CD4-positive, alpha-beta T cell treated with Interleukin-21 for 1 hour (primary cell): ENCODE results near the gene PTPRD.

Source experiments
- DNase-seq: peaks from one replicate; pipeline ENCODE4 v3.0.0-alpha.2; 2020

The PTPRD gene

DNA sequence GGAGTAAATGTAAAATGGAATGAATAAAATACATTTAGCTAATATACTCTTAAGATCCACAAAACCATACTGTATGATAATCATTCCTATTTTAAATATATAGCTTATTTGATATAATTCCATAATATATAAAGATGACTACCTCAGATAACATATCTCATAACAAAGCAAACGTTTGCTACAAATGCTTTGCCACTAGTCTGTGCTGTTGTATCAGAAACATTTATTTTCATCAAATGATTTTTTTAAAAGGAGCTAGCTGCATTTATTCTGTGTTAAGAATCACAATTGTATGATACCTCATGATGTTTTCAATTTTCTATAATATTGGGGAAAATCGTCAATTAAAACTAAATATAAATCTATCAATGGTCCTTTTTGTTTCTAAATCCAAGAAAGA is 567.2 kb downstream of the PTPRD start:
- DNase-seq, result no peak

- DNase-seq, result no peak
These were observed 571.0 kb downstream of the PTPRD start for GRCh38 chr9:10041726-10042229.

DNA sequence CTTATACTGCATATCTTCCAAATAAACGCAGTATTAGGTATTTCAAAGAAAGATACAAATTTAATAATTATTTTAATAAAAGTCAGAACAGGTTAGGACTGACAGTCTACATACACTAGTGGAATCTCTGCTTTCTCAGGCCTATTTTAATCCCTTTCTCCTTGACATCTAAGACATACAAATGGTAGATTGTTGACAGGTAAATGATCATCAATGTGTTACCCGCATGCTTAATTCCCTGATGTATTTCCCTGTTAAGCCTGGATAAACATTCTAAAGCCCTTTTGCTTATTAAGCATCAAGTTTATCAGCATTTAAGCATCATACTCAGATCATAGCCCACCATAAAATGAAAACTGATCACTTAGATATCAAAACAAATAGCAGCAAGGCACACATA is 576.7 kb downstream of the PTPRD start:
- DNase-seq, result no peak

DNA sequence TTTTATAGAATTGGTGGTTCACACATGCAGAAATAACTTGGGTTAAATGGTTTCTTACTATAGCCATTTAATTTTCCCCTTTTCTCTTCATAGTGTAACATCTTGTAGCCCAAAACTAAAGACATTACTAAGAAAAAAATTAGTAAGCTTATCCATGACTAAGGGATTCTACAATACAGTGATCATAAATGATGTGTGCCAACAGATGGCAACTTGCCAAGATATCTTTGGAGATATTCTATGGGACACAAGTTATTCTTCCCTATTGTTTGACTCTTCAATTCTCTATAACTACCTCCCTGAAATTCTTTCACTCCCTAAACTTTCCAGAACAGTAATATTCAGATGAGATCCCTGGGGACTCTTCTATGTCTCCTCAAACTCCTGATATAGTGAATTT is 580.6 kb downstream of the PTPRD start:
- no peak for DNase-seq

- no peak for DNase-seq
These were observed 586.3 kb downstream of the PTPRD start for GRCh38 chr9:10026443-10026984.

- no peak for DNase-seq
These were observed 597.0 kb downstream of the PTPRD start for GRCh38 chr9:10015755-10016154.

DNA sequence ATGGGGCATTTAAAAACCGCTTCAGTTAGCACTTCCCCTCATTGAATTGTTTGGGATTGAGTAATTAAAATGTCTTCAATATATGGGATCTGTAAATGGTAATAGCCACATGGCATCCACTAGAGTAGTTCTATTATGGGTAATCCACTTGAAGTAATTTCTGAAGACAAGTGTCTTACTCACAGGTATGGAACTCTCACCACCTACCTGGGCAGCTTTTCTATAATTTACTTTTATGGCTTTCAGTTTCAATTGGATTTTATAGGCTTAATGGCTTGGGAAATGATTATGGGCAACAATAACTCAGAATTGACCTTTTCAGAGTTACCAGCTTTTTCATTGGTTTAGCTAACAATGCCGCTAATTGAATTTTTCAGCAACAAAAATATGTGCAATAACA is 597.9 kb downstream of the PTPRD start:
- DNase-seq, result no peak

GRCh38 chr9:10009401-10009800 is 603.4 kb downstream of the PTPRD start:
- no peak for DNase-seq

GRCh38 chr9:10008101-10008799 is 604.6 kb downstream of the PTPRD start:
- DNase-seq, result no peak

GRCh38 chr9:10007356-10007755 is 605.4 kb downstream of the PTPRD start:
- DNase-seq, result no peak

DNA sequence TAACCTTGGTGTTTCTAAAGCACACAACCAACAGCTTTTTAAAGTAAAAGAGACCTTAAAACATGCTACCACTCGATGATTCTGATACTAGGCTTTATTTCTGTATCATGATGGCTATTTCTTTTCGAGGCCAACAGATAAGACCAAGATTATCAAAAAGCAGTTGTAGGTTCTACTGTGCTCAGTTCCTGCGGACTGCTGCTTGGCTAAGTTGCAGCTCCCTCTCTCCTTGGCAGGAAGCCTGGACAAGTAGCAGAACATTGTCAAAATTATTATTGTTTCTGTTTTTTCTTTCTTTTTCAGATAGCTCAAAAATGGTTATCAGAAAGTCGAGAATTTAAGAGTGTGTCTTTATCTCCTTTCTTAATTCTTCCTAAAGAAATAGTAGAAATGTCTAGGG is 607.6 kb downstream of the PTPRD start:
- no peak for DNase-seq

DNA sequence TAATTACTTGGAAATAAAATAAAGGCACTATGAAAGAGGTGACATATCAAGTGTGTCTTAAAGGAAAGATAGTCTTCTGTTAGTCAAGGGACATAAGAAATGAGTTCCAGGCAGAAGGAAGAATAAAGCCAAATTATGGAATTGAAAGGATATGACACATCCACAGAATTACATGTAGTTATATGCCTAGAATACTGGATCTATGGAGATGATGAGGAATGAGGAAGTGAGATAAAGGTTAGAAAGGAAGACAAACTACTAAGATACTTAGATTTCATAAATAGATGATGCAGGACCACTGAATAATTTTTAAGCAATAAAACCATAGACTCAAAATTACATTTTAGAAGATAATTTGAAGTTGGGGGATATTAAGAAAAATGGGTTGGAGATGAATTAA is 609.8 kb downstream of the PTPRD start:
- DNase-seq, result no peak

DNA sequence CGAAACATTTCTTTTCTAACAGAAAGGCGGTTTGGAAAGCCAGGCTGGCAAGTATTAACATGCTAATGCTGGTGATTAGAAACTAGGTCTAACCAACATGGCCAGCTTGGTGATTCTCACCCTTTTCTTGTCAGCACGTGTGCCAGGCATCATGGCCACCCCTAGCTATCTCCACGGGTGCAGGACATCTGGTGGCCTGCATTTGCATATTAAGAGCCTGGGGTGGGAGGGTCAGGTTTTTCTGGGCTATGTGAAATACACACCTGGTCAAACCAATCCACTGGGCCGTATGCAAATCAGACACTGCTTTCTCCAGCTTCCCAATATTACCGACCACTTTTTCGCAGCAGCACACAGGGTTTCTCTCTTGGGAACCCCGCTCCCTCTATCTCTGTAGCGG is 612.1 kb downstream of the PTPRD start:
- DNase-seq, result no peak

- no peak for DNase-seq
These were observed 614.1 kb downstream of the PTPRD start for GRCh38 chr9:9998491-9999287.

GRCh38 chr9:9997585-9997984 is 615.2 kb downstream of the PTPRD start:
- no peak for DNase-seq

DNA sequence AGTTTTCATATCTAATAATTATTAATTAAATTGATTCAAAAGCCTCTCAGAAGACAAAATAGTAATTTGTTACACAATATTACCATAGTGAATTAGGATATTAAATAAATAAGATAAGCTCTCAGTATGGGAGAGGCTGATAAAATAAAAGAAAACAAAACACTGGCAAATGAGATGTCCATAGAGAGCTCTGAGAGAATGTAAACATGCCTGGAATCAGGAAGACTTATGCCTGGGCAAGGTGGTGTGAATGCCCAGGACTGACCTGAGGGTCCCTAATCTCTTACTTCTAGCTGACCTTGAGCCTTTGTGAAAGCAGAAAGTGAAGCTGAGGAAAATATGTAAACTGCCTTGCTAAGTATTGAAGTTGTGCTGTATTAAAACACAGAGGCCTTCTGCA is 616.5 kb downstream of the PTPRD start:
- no peak for DNase-seq

DNA sequence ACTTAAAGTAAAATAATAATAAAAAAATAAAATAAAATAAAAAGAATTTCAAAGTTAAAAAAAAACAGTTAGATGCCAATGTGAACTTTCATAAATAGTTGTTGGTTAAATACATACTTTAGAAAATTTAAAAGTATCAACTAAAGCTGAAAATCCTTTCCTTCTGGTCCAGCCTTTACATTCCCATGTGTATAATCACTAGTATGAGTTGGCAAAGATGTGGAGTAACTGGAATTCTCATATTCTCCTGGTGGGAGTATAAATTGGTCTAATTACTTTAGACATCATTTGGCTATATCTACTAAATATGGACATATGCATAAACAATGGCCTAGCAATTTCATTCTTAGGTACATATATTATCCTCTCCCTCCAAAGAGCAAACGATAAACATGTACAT is 619.9 kb downstream of the PTPRD start:
- no peak for DNase-seq

DNA sequence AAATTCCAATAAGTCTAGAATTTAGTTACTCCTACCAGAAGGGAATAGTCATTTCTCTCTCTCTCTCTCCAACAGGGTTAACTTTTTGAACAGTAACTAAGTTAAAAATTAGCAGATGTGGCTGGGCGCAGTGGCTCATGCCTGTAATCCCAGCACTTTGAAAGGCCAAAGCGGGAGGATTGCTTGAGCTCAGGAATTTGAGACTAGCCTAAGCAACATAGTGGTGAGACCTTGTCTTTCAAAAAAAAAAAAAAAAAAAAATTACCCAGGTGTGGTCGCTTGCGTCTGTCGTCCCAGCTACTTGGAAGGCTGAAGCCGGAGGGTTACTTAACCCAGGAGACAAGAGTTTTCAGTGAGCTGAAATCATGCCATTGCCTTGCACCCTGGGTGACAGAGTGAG is 639.7 kb downstream of the PTPRD start:
- no peak for DNase-seq

DNA sequence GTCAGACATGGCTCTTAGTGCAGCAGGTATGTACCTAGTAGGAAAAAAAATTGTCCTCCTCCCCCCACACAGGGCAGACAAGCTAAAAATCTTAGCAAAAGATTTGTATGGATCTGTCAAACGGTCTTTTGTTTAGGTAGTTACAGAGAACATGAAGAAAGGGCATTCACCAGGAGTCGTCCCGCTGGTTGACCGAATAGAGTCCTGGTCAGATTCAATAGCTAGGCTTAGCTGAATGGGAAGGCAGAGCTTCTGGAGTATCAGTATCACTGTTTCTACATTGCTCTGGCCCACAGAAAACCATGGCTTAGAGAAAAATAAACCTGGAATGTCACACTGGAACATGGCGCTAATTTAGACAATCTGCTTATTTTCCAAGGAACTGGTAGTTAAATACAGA is 642.3 kb downstream of the PTPRD start:
- DNase-seq, result no peak

DNA sequence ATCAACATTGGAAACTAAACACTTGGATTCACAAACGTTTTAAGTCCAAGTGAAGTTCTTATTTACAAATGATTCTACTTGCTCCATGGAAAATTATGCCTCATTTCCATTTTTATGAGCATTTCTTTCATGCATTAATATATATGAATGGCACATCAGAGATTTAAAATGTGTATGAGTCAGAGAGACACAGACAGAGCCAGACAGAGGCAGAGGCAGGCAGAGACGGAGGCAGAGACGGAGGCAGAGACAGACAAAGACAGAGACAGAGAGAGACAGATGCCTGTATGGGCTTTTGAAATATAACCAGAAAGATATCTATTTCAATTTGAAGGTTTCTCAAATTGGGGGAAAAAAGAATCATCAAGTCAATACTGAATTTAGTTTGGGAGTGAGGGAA is 649.0 kb downstream of the PTPRD start:
- DNase-seq, result no peak

DNA sequence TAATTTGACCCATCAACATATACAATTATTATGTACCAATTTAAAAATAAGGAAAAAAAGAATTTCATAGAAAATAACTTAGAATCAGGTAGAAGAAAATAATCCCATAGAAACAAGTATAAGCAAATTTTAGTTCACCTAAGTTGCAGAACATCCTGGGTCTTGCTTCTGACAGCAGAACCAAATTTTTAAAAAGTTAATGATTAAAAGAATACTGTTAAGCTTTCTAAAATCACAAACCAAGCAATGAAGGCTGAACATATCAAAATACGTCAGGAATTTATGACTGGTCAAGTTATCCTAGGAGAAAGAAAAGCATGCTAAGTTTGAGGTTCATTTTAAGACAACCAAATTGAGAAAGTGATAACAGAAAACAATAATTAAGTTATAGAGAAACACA is 650.9 kb downstream of the PTPRD start:
- DNase-seq, result no peak

GRCh38 chr9:9961487-9961886 is 651.3 kb downstream of the PTPRD start:
- DNase-seq, result no peak

GRCh38 chr9:9951556-9952160 is 661.1 kb downstream of the PTPRD start:
- DNase-seq, result no peak

- DNase-seq, result no peak
These were observed 662.0 kb downstream of the PTPRD start for GRCh38 chr9:9950813-9951212.
